Neutrophil (primary cell): ENCODE results near the gene STAB1.

Experiments used
- H3K27ac ChIP-seq: fragments of 200-600 bp; sonication (generic); 2 replicates; pipeline ENCODE4 v1.5.1; 2016; ENCODE audit warnings: mild to moderate bottlenecking, moderate library complexity
- H3K27me3 ChIP-seq: fragments of 200-600 bp; sonication (generic); 2 replicates; pipeline ENCODE4 v1.6.0; 2016; ENCODE audit warnings: mild to moderate bottlenecking
- H3K36me3 ChIP-seq: fragments of 200-600 bp; sonication (generic); 2 replicates; pipeline ENCODE4 v1.5.1; 2017
- H3K4me1 ChIP-seq, 2 experiments: fragments of 200-600 bp in 1 of 2; sonication (generic) in 1 of 2; 1 replicate in 1 of 2; 2 replicates in 1 of 2; pipeline versions ENCODE4 v1.5.1 to v1.6.1; 2013 to 2016; ENCODE audit warnings: low read depth in 1 of 2, low read length in 1 of 2, mild to moderate bottlenecking in 1 of 2, moderate library complexity in 1 of 2; ENCODE audit not compliant: control insufficient read depth in 1 of 2, insufficient read depth in 1 of 2
- H3K4me3 ChIP-seq, 2 experiments: fragments of 200-600 bp in 1 of 2; sonication (generic) in 1 of 2; 1 replicate in 1 of 2; 2 replicates in 1 of 2; pipeline ENCODE4 v1.5.1; 2013 to 2016; ENCODE audit warnings: low read depth in 1 of 2, low read length in 1 of 2, mild to moderate bottlenecking in 1 of 2, moderate library complexity in 1 of 2
- H3K9me3 ChIP-seq: fragments of 200-600 bp; sonication (generic); 2 replicates; pipeline ENCODE4 v1.5.1; 2016
- TF ChIP-seq, protein P1 (sequence below): fragments of 200-600 bp; sonication (generic); IDR thresholded peaks from 2 replicates; pipeline ENCODE4 v1.5.1; 2016; ENCODE audit warnings: antibody characterized with exemption

STAB1 gene

GRCh38 chr3:52483081-52483480 lies 12.1 kb upstream of the STAB1 start:
- H3K27ac ChIP-seq = no peak overlapping the region
- no peaks in the 10 kb centered on the region for H3K4me1 ChIP-seq
- H3K9me3 ChIP-seq = no peaks in the 10 kb centered on the region
- H3K36me3 ChIP-seq = peaks cover 96% of the 10 kb centered on the region
- TF ChIP-seq, protein P1, sequence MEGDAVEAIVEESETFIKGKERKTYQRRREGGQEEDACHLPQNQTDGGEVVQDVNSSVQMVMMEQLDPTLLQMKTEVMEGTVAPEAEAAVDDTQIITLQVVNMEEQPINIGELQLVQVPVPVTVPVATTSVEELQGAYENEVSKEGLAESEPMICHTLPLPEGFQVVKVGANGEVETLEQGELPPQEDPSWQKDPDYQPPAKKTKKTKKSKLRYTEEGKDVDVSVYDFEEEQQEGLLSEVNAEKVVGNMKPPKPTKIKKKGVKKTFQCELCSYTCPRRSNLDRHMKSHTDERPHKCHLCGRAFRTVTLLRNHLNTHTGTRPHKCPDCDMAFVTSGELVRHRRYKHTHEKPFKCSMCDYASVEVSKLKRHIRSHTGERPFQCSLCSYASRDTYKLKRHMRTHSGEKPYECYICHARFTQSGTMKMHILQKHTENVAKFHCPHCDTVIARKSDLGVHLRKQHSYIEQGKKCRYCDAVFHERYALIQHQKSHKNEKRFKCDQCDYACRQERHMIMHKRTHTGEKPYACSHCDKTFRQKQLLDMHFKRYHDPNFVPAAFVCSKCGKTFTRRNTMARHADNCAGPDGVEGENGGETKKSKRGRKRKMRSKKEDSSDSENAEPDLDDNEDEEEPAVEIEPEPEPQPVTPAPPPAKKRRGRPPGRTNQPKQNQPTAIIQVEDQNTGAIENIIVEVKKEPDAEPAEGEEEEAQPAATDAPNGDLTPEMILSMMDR = no peak
- H3K27me3 ChIP-seq = no peaks in the 10 kb centered on the region
- no peak overlapping the region for H3K4me3 ChIP-seq

DNA sequence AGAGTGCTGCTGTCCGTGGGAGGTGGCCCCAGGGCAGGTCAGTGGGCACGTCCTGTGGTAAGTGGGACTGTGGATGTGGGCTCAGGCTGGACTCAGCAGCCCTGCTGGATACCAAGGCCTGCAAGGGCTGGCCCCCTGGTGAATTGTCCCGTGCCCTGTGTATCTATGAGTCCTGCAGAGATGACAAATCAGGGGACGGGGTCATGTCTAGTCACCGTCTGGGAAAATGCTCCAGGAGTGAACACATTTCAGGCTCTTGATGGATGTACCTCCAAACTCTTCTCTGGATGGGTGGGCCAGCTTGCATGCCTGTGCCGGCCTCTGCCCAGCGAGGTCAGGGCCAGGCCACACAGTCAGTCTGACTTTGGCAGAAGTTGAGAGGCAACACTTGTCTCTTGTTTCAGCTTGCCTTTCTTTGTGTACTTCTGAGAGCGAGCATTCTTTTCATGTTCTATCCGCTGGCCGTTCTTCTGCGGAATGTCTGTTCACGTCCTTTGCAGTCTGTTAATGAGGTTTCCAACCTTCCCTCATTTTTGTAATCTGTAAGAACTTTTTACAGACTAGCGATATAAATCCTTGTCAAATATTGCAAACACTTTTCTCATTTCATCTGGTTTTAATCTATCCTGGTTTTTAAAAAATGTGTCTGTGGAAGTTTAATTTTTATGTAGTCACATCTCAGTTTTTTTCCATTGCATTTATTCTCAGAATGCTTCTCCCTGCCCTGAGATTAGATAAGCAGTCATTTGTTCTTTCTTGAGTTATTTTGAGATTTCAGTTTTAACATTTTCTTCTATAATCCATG lies 11.4 kb upstream of the STAB1 start:
- peaks cover 96% of the 10 kb centered on the region for H3K36me3 ChIP-seq
- no peak overlapping the region for H3K27ac ChIP-seq
- no peaks in the 10 kb centered on the region for H3K9me3 ChIP-seq
- TF ChIP-seq, protein P1 = no peak
- H3K27me3 ChIP-seq = no peaks in the 10 kb centered on the region
- no peaks in the 10 kb centered on the region for H3K4me1 ChIP-seq
- no peak overlapping the region for H3K4me3 ChIP-seq

GRCh38 chr3:52484680-52485461 lies 10.3 kb upstream of the STAB1 start:
- Histone ChIP-seq H3K4me1 (no peaks in the 10 kb centered on the region), H3K27me3 (no peaks in the 10 kb centered on the region), H3K36me3 (peaks cover 96% of the 10 kb centered on the region), H3K9me3 (no peaks in the 10 kb centered on the region), H3K27ac (no peak overlapping the region), H3K4me3 (no peak overlapping the region)
- TF ChIP-seq, protein P1 = no peak

- no peaks in the 10 kb centered on the region for H3K27me3 ChIP-seq
- no peaks in the 10 kb centered on the region for H3K9me3 ChIP-seq
- H3K27ac ChIP-seq = no peak overlapping the region
- no peaks in the 10 kb centered on the region for H3K4me1 ChIP-seq
- H3K4me3 ChIP-seq = no peak overlapping the region
- TF ChIP-seq, protein P1 = no peak
- peaks cover 96% of the 10 kb centered on the region for H3K36me3 ChIP-seq
Measured at GRCh38 chr3:52487050-52487787, 7.9 kb upstream of the STAB1 start.

GRCh38 chr3:52487788-52488691 lies 7.1 kb upstream of the STAB1 start:
- no peaks in the 10 kb centered on the region for H3K9me3 ChIP-seq

More at GRCh38 chr3:52487788-52488691, 7.1 kb upstream of the STAB1 start:
- TF ChIP-seq, protein P1 = no peak
- H3K4me3 ChIP-seq = no peak overlapping the region
- no peak overlapping the region for H3K27ac ChIP-seq
- H3K36me3 ChIP-seq = peaks cover 96% of the 10 kb centered on the region
- no peaks in the 10 kb centered on the region for H3K27me3 ChIP-seq
- H3K4me1 ChIP-seq = no peaks in the 10 kb centered on the region
